Breast epithelium (tissue), 3 donors: ENCODE measurements around the gene VAC14.

Experiments
- POLR2A ChIP-seq: fragments of 450-650 bp; IDR thresholded peaks from one replicate; pipeline ENCODE4 v1.6.1; 2016; ENCODE audit warnings: antibody characterized with exemption, mild to moderate bottlenecking, moderate library complexity
- TF ChIP-seq, protein P1 (sequence below), 3 donors: fragments of 450-650 bp; IDR thresholded peaks; one replicate each; pipeline ENCODE4 v1.5.1; 2016 to 2017; ENCODE audit warnings: antibody characterized with exemption in 3 of 3, mild to moderate bottlenecking in 3 of 3, moderate library complexity in 3 of 3

DNA sequence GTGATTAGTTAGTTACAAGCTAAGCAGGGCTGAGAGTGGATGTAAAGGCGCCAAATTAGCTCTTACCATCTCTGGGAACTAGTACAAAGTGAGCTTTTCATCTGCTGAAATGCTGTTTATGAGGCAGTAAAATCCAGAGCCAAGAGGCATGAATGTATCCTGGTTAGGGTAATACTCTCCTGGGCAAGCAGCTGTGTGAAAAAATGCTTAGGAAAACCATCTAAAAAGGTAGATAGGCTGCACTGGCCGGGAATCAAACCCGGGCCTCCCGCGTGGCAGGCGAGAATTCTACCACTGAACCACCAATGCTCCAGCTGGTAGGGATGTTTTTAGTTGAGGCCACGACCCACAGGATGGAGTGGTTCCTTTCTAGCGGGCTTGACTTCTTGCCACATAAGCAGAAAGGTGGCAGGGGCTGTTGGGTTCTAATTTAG, 23.0 kb downstream of the VAC14 start:
- TF ChIP-seq POLR2A, result no peak
- TF ChIP-seq, protein P1, sequence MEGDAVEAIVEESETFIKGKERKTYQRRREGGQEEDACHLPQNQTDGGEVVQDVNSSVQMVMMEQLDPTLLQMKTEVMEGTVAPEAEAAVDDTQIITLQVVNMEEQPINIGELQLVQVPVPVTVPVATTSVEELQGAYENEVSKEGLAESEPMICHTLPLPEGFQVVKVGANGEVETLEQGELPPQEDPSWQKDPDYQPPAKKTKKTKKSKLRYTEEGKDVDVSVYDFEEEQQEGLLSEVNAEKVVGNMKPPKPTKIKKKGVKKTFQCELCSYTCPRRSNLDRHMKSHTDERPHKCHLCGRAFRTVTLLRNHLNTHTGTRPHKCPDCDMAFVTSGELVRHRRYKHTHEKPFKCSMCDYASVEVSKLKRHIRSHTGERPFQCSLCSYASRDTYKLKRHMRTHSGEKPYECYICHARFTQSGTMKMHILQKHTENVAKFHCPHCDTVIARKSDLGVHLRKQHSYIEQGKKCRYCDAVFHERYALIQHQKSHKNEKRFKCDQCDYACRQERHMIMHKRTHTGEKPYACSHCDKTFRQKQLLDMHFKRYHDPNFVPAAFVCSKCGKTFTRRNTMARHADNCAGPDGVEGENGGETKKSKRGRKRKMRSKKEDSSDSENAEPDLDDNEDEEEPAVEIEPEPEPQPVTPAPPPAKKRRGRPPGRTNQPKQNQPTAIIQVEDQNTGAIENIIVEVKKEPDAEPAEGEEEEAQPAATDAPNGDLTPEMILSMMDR (IDR thresholded peaks at IDR 0.05), result no peak
